GM12874 (cell line): Measurements from ENCODE around the gene NUP210L.

Source experiments
- TF ChIP-seq, protein P1 (sequence below): IDR thresholded peaks from 2 replicates; pipeline ENCODE4 v1.5.1; 2011; ENCODE audit warnings: low read depth, mild to moderate bottlenecking, control low read depth, low read length, moderate library complexity; ENCODE audit not compliant: insufficient read depth

The NUP210L gene

DNA sequence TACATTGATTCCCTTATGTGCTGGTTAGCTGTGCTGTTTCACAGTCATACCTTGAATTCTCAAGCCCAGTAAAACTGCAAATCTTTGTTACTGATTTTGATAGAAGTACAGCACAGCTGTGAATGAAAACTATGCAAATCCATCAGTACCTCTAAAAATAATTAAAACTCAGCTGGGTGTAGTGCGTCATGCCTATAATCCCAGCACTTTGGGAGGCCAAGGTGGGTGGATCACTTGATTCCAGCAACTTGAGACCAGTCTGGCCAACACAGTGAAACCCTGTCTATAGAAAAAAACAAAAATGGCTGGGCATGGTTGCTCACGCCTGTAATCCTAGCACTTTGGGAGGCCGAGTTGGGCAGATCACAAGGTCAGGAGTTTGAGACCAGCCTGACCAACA is 61.2 kb downstream of the NUP210L start:
- TF ChIP-seq, protein P1, sequence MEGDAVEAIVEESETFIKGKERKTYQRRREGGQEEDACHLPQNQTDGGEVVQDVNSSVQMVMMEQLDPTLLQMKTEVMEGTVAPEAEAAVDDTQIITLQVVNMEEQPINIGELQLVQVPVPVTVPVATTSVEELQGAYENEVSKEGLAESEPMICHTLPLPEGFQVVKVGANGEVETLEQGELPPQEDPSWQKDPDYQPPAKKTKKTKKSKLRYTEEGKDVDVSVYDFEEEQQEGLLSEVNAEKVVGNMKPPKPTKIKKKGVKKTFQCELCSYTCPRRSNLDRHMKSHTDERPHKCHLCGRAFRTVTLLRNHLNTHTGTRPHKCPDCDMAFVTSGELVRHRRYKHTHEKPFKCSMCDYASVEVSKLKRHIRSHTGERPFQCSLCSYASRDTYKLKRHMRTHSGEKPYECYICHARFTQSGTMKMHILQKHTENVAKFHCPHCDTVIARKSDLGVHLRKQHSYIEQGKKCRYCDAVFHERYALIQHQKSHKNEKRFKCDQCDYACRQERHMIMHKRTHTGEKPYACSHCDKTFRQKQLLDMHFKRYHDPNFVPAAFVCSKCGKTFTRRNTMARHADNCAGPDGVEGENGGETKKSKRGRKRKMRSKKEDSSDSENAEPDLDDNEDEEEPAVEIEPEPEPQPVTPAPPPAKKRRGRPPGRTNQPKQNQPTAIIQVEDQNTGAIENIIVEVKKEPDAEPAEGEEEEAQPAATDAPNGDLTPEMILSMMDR: no peak

DNA sequence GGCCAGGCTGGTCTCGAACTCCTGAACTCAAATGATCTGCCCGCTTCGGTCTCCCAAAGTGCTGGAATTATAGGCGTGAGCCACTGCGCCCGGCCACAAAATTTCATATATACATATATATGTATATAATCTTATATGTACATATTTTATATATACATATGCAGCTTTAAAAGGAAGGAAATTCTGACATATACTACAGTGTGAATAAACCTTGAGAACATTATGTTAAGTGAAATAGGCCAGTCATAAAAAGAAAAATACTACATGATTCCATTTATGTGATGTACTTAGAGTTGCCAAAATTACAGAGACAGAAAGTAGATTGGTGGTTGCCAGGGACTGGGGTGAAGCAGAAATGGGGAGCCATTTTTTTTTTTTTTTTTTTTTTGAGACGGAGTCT is 63.2 kb downstream of the NUP210L start:
- TF ChIP-seq, protein P1: no peak

DNA sequence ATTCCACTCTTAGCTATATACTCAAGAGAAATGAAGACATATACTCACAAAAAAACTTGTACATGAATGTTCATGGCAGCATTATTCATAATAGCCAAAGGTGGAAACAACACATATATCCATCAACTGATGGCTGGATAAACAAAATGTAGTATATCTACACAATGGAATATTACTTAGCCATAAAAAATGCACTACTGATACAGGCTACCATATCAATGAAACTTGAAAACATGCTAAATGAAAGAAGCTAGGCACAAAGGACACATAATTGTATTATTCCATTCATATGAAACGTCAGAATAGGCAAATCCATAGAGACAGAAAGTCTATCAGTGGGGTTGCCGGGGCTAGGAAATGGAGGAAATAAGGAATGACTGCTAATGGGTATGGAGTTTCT is 67.3 kb downstream of the NUP210L start:
- TF ChIP-seq, protein P1: no peak

DNA sequence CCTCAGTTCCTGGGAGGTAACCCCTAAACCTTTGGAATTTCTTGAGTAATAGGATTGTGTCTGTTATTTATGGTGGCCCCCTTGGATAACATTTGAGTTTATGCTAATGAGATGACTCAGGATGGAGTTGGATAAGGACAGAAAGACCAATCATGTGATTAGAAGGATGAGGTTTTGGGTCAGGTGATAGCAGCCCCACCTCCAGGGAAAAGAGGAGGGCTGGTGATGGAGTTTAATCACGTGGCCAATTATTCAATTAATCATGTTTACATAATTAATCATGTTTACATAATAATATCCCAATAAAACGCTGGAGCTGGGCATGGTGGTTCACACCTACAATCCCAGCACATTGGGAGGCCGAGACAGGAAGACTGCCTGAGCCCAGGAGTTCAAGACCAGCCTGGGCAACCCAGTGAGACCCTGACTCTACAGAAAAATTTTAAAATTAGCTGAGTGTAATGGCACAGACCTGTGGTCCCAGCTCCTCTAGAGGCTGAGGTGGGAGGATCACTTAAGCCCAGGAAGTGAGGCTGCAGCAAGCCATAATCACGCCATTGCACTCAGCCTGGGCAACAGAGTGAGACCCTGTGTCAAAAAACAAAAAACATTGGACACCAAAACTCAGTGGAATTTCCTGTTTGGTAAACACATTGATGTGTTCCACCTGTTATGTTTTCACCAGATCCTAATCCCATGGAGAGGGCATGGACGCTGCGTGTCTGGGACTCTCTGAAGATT is 73.3 kb downstream of the NUP210L start:
- TF ChIP-seq, protein P1: no peak

DNA sequence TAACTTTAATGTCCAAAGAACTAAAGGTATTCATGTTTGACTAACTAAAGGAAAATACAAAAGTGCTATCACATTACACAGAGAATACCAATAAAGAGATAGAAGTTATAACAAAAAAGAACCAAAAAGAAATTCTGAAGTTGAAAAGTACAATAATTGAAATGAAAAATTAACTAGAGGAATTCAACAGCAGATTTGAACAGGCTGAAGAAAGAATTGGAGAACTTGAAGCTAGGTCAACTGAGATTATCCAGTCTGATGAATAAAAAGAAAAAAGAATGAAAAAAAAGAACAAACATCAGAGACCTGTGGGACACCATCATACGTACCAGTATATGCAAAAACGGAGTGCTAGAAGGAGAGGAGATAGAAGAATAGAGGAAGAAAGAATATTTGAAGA is 78.5 kb downstream of the NUP210L start:
- TF ChIP-seq, protein P1: no peak

DNA sequence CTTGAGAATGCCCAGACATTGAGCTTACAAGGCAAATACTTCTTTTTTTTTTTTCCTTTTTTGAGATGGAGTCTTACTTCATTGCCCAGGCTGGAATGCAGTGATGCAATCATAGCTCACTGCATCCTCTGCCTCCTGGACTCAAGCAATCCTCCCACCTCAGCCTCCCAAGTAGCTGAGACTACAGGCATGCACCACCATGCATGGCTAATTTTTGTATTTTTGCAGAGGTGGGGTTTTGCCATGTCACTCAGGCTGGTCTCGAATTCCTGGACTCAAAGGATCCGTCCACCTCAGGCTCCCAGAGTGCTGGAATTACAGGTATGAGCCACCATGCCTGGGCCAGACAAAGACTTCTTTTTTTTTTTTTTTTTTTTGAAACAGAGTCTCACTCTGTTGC is 79.1 kb downstream of the NUP210L start:
- TF ChIP-seq, protein P1: no peak

DNA sequence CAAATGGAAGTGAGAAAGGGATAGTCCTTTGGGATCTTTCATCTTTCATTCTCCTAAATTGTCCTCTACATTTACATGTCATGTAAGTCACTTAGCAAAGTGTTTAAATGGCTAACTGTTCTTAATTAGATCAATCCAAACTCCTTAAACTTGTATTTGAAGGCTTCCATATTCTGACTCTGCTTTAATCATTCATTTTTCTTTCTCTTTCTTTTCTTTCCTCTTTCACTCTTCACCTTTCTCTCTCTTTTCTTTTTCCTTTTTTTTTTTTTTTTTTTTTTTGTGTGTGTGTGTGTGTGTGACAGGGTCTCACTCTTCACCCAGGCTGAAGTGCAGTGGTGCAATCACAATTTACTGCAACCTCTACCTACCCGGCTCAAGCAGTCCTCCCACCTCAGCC is 92.6 kb downstream of the NUP210L start:
- TF ChIP-seq, protein P1: no peak

DNA sequence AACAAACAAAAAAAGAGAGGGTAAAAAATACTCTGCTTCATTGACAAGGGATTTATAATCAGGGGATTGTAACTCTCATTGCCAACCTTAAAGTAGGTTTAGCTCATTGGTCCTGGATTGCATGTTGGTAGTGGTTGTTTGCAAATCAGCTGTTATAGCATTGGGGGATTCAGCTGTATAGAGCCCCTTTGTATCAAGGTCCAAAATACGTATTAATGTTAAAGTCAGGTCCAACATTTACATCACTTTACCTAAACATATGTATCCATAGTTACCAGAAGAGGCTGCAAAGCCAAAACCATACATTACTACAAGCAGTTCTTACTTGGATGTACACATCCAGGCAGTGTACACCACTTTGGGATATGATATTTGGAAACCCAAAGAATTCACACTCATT is 134.9 kb downstream of the NUP210L start:
- TF ChIP-seq, protein P1: no peak
